Endometrium (tissue), 2 donors: ENCODE measurements around the gene CAMSAP1.

Source experiments
- FAIRE-seq: peaks from 2 replicates; lab custom pipeline; 2012; peaks lifted over from hg19 to GRCh38; lab: Jason Lieb, UNC
- donor health status: control.
- donor health status: control.

Gene CAMSAP1

GRCh38 chr9:135828656-135829055, 78.7 kb downstream of the CAMSAP1 start:
- no peak for FAIRE-seq

- FAIRE-seq, result no peak
Observed at GRCh38 chr9:135827866-135828580, 79.3 kb downstream of the CAMSAP1 start.

DNA sequence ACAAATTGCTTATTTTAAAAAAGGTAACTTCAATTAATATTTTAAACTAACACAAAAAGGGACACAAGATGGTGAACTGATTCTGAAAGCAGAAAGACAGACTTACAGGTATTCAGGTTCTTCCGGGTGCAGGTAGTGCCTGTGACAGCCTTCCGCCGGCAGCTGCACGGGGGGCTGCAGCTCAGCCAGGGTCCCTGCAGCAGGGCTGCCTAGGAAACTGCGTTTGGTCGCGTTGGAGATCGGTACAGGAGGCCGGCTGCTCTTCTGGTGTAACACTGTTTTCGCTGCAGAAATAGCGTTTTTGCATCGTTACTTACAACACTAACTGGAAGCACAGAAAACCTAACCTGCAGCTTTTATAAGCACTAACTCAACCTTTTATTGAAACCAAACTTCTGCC, 80.0 kb downstream of the CAMSAP1 start:
- no peak for FAIRE-seq

- FAIRE-seq, result no peak
Observed at GRCh38 chr9:135826188-135826545, 81.2 kb downstream of the CAMSAP1 start.

GRCh38 chr9:135825435-135826187, 81.7 kb downstream of the CAMSAP1 start:
- FAIRE-seq, result no peak

GRCh38 chr9:135823036-135823435, 84.3 kb downstream of the CAMSAP1 start:
- FAIRE-seq, result no peak

- no peak for FAIRE-seq
Observed at GRCh38 chr9:135822374-135822755, 85.0 kb downstream of the CAMSAP1 start.

DNA sequence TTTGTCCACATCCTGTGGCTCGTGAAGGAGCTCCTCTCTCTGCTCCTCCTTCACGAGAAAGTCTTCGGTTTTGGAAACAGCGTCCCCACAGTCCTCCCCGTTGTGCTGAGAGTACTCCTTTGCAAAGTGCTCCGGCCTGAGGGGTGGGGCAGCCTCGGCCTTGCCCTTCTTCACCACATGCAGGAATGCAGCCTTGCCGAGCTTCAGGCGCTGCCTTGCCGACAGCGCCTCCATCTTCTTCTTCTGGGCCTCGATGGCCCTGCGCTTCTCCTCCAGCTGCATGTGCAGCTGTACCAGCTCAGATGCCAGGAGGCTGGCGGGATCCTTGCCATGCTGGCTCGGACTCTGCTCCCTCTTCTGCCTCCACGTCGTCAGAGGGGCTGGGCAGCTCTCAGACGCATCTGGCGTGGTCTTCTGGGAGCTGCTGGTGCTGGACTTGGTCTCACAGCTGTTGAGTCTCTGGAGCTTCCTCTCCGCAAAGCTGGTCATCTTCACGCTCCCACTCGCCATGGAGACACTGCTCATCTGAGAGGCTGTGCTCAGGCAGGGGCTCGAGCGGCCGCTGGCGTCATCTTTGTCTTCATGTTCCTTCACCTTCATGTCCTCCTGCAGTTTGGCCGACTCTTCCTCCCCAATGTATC, 85.5 kb downstream of the CAMSAP1 start:
- no peak for FAIRE-seq

GRCh38 chr9:135821116-135821515, 86.2 kb downstream of the CAMSAP1 start:
- FAIRE-seq, result no peak

DNA sequence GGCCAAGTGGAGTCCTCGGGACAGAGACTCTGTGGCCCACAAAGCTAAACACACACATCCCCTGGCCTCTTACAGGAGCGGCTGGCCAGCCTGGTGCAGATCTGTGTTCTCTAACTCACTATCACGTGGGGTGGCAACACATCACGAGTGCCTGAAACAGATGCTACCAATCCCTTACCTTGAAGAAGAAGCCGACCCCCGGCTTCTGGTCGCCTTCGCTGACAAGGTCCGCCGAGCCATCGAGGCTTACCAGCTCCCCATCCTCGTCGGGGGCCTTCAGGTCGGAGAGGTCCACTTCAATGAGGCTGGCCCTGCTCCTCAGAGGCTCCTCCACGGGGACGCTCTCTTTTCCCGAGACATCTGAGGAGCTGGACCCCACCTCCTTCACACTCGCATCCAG, 86.7 kb downstream of the CAMSAP1 start:
- FAIRE-seq, result no peak

DNA sequence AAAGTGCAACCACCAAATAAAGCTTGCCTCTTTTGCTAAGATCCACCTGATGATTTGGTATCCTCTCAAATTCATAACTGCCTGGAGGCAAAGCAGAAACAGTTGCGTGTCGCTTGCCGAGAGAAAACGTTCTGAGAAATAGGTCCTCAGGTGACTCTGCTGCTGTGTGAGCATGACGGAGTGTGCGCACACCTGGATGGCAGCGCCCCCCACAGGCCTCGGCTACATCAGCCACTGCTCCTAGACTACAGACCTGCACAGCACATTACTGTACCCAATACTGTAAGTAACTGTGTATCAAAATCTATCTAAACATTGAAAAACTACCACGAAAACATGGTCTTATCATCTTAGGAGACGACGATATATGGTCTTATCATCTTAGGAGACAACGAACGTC, 87.4 kb downstream of the CAMSAP1 start:
- no peak for FAIRE-seq

DNA sequence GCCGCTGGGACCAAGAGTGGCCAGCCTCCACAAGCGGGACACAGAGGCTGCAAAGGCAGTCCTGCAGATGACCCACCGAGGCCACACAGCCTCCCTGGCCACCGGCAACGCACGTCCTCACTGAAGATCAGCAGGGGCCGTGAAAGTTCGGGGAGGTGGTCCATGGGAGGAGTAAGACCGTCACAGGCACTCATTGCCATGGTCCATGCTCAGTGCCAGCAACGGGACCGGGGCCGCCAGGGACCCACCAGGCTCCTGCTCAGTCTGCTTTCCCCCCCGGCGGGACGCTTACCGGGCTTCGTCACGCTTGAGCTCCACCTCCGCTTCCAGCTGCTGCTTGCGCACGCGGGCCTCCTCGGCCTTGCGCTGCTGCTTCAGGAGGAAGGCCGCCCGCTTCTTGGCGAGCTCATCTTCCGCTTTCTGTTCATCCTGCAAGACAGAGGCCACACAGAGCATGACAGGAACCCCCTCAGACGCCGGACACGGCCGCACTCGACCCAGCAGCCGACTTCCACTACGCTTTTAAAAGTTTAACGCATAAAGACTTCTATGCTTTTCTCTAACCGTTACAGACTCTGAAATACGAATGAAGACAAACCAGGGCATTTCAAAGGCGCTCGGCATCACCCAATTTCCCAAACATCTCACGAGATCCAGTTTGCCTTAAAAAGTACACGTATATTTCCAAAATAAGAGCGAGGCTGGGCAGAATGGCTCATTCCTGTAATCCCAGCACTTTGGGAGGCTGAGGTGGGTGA, 88.4 kb downstream of the CAMSAP1 start:
- no peak for FAIRE-seq

GRCh38 chr9:135817951-135818717, 89.2 kb downstream of the CAMSAP1 start:
- FAIRE-seq, result no peak

- FAIRE-seq, result no peak
Observed at GRCh38 chr9:135816651-135816970, 90.7 kb downstream of the CAMSAP1 start.

DNA sequence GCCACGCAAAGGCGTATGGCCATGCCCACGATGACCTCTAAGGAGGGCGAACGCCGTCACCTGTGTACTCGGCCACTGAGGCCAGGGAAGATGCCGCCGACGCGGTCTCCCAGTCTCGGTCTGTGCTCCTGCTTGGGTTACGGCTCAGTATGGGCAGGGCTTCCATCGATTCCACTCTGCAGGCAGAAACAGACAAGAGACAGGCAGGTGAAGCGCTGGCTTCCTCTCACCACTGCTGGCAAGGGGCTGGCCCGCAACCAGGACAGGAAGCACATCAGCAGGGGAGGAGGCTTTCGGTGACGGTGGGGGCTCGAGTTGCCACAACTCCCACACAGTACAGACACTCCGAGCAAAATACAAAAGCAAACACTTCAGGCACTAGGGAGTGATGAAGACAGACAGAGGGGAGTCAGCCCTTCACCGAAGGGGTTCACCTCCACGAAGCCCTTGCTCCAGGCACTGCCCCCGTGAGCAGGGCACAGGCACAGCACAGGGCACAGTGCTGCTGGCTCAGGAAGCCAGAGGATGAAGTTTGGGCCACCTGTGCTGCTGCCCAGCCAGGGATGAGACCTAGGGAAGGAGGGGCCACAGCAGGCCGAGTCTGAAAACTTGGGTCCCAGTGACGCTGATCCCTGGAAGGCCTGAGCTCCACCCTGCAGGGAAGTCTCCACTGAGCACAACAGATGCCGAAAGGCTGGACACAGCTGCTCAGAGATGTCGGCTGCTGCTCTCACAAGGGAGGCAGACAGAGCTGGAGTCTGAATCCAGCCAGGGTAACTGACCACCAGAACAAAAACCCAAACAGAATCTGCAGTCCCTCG, 91.3 kb downstream of the CAMSAP1 start:
- FAIRE-seq, result no peak

DNA sequence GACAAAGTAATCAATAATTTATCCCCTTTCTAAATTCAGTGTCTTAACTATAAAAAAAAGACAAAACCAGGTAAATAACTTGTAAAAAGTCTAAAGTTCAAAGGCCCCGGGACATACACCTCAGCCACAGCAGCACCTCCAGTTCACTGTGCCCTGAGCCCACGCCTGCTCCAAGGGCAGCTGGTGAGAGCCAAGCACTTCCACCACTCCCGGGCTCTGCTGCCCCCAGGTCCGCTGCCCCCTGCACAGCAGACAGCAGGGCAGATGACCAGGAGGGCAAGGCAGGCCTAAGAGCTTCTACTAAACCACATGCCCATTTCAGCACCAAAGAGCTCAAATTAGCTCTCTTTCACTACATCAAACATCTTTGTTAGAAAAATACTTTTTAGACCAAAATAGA, 91.9 kb downstream of the CAMSAP1 start:
- no peak for FAIRE-seq

DNA sequence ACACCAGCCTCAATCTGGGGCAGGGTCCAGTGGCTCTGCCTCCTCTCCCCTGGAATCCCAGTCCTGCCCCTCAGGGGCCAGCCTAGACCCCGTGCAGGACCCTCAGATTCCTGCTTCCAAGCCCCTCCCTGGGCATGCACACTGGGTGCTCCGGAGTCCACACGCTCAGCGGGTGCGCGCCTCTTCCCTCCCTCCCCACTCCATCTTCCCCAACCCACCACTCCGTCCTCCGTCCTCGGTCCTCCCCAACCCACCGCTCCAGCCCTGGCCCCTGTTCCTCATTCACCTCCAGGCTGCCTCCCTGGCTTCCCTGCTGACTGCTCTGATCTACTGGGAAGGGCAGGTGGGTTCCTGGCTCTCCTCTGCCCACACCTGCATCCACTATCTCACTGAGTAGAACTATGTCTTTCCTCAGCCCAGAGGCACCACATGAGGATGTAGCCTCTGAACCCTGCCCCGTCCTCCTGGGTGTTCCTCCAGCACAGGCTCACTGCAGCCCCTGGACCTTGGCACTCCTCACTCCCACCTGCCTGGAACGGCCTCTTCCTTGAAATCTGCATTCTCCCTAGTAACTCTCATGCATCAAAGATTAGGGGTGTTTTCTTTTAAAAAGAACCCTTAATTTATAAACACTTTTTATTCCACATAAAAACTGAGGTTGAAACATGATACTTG, 92.8 kb downstream of the CAMSAP1 start:
- FAIRE-seq, result no peak

DNA sequence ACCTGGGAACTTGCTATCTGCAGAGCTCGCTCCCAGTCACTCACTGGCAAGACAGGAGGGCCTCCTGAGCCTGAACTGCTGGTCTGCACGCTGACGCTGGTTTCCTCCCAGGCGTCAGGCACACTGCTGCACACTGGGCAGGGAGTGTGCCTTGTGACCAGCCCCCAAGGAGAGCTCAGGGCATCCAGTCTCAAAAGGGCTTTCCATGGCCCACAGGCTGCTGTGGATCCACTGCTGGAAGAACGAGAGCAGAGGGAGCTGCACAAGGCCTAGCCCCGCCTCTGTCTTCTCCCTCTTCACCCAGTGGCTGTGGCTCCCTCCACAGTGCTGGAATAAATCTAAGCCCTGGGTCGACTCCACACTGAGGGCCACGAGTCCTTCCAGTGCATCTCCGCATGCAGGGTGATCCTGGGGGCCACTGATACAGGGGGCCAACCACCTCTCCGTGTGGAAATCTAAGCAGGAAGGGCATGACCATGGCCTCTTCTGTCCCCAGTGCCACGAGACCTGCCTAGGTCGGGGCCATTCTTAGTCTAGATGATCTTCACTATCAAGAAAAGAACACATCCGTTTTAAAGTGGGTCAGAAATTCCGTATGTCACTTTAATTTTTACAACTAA, 93.6 kb downstream of the CAMSAP1 start:
- no peak for FAIRE-seq

GRCh38 chr9:135812961-135813360, 94.4 kb downstream of the CAMSAP1 start:
- no peak for FAIRE-seq

DNA sequence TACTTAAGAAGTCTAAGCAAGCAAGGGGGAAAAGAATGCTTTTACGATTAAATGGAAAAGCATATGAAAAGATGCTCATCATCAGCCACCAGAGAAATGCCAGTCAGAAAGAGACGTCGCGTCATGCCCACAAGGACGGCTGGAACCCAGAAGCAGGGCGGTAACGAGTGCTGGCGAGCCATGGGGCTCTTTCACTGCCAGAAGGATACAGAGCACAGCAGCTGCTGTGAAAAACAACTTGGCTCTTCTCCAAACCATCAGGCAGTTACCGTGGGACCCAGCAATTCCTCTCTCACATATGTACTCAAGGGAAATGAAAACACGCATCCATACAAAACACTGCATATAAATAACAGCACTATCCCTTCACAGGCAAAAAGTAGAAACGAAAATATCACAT, 95.5 kb downstream of the CAMSAP1 start:
- FAIRE-seq, result no peak
